SK-N-SH treated with all-trans-retinoic acid at 6 μM for 48 hours (cell line): ENCODE measurements around the gene TRNP1.

Experiments
- ATAC-seq: fragments of 200-7000 bp; cut with Tn5 transposase; 3 replicates; pipeline ENCODE4 v1.9.1; 2020; ENCODE audit warnings: mild to moderate bottlenecking, moderate library complexity
- ARNTL ChIP-seq: fragments of 450-650 bp; formaldehyde crosslinking; IDR thresholded peaks from 2 replicates; pipeline ENCODE4 v1.5.0; 2020; ENCODE audit warnings: low read depth, mild to moderate bottlenecking, moderate library complexity, borderline replicate concordance
- BACH2 ChIP-seq: fragments of 250-450 bp; sonication (Bioruptor Pico); IDR thresholded peaks from 2 replicates; pipeline ENCODE4 v1.9.0; 2021; ENCODE audit warnings: mild to moderate bottlenecking, borderline replicate concordance
- CSDC2 ChIP-seq: fragments of 250-450 bp; sonication (Bioruptor Pico); IDR thresholded peaks from 2 replicates; pipeline ENCODE4 v1.5.0; 2020; ENCODE audit warnings: mild to moderate bottlenecking, moderate library complexity
- ESRRG ChIP-seq: fragments of 250-450 bp; sonication (Bioruptor Pico); IDR thresholded peaks from 2 replicates; pipeline ENCODE4 v1.6.1; 2021; ENCODE audit warnings: mild to moderate bottlenecking
- GLIS3 ChIP-seq: fragments of 250-450 bp; sonication (Bioruptor Pico); IDR thresholded peaks from 2 replicates; pipeline ENCODE4 v1.5.0; 2020; ENCODE audit warnings: mild to moderate bottlenecking, moderate library complexity
- ISL1 ChIP-seq: fragments of 250-450 bp; sonication (Bioruptor Pico); IDR thresholded peaks from 2 replicates; pipeline ENCODE4 v2.1.2; 2022; ENCODE audit warnings: mild to moderate bottlenecking, moderate library complexity
- OSR1 ChIP-seq: fragments of 250-450 bp; sonication (Bioruptor Pico); IDR thresholded peaks from 2 replicates; pipeline ENCODE4 v1.8.0; 2022; ENCODE audit warnings: moderate library complexity, mild to moderate bottlenecking, inconsistent platforms
- PPARA ChIP-seq: fragments of 250-450 bp; sonication (Bioruptor Pico); IDR thresholded peaks from 2 replicates; pipeline ENCODE4 v1.5.0; 2020; ENCODE audit warnings: mild to moderate bottlenecking, borderline replicate concordance
- RARB ChIP-seq: fragments of 250-450 bp; sonication (Bioruptor Pico); IDR thresholded peaks from 2 replicates; pipeline ENCODE4 v1.8.0; 2021; ENCODE audit warnings: mild to moderate bottlenecking, moderate library complexity
- SNAI2 ChIP-seq: fragments of 250-450 bp; sonication (Bioruptor Pico); IDR thresholded peaks from 2 replicates; pipeline ENCODE4 v1.5.0; 2020; ENCODE audit warnings: mild to moderate bottlenecking, moderate library complexity
- TCF4 ChIP-seq: fragments of 250-450 bp; sonication (Bioruptor Pico); IDR thresholded peaks from 2 replicates; pipeline ENCODE4 v1.8.0; 2021; ENCODE audit warnings: mild to moderate bottlenecking, moderate library complexity, borderline replicate concordance
- TOX ChIP-seq: fragments of 250-450 bp; sonication (Bioruptor Pico); IDR thresholded peaks from 2 replicates; pipeline ENCODE4 v1.8.0; 2021; ENCODE audit warnings: mild to moderate bottlenecking, moderate library complexity, borderline replicate concordance
- ZC3H10 ChIP-seq: fragments of 250-450 bp; sonication (Bioruptor Pico); IDR thresholded peaks from 2 replicates; pipeline ENCODE4 v1.5.1; 2021; ENCODE audit warnings: mild to moderate bottlenecking, moderate library complexity
- ZFP3 ChIP-seq: fragments of 250-450 bp; sonication (Bioruptor Pico); IDR thresholded peaks from 2 replicates; pipeline ENCODE4 v1.5.0; 2020; ENCODE audit warnings: mild to moderate bottlenecking, moderate library complexity
- ZFP30 ChIP-seq: fragments of 450-650 bp; formaldehyde crosslinking; IDR thresholded peaks from 2 replicates; pipeline ENCODE4 v1.5.0; 2022; ENCODE audit warnings: mild to moderate bottlenecking, moderate library complexity
- ZNF70 ChIP-seq: fragments of 450-650 bp; formaldehyde crosslinking; IDR thresholded peaks from 2 replicates; pipeline ENCODE4 v1.5.0; 2020; ENCODE audit warnings: mild to moderate bottlenecking, moderate library complexity
- ZNF8 ChIP-seq: fragments of 450-650 bp; formaldehyde crosslinking; IDR thresholded peaks from 2 replicates; pipeline ENCODE4 v1.5.0; 2020; ENCODE audit warnings: mild to moderate bottlenecking, moderate library complexity
- TF ChIP-seq, protein P1 (sequence below): fragments of 250-450 bp; sonication (Bioruptor Pico); IDR thresholded peaks from 2 replicates; pipeline ENCODE4 v1.5.1; 2020; ENCODE audit warnings: low read depth, mild to moderate bottlenecking, moderate library complexity
- TF ChIP-seq, protein P2 (sequence below): fragments of 250-450 bp; sonication (Bioruptor Pico); IDR thresholded peaks from 2 replicates; pipeline ENCODE4 v1.5.1; 2021; ENCODE audit warnings: mild to moderate bottlenecking, moderate library complexity
- TF ChIP-seq, protein P3 (sequence below): fragments of 250-450 bp; sonication (Bioruptor Pico); IDR thresholded peaks from 2 replicates; pipeline ENCODE4 v1.8.0; 2021; ENCODE audit warnings: low read depth, mild to moderate bottlenecking, moderate library complexity, borderline replicate concordance
- TF ChIP-seq, protein P4 (sequence below): fragments of 250-450 bp; sonication (Bioruptor Pico); IDR thresholded peaks from 2 replicates; pipeline ENCODE4 v1.8.0; 2020; ENCODE audit warnings: mild to moderate bottlenecking, moderate library complexity, borderline replicate concordance
- TF ChIP-seq, protein P5 (sequence below): fragments of 250-450 bp; sonication (Bioruptor Pico); IDR thresholded peaks from 2 replicates; pipeline ENCODE4 v1.5.0; 2020; ENCODE audit warnings: mild to moderate bottlenecking, moderate library complexity

The TRNP1 gene

DNA sequence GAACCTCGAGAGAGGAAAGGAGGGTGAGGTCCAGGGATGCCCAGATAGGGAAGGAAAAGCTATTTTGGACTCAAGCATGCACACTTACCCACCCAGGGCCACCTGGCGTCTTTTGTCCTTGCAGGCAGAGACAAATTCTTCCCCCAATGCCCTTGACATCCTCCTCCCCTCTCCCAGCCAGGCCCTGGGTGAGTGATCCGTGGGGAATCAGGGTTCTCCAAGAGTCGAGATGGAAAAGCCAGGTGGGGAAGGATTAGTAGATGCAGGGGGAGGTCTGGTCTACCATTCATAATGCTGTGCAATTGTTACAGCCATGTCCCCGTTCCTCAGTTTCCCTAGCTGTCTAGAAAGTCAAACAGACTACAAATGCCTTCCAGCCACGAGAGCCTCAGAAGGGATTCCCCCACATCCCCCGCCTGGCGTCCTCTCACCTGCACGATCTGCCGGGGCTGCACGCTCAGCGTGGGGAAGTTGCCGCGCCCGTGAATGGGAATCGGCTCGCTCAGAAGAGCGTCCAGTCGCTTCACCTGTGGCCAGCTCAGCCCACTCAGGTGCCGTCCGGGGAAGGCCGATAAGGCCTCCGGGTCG is 18.6 kb downstream of the TRNP1 start:
- TF ChIP-seq BACH2 (CRISPR knock-in tag) (no peak), ZNF70 (CRISPR knock-in tag) (peak; percentile 67; the same call in 1 of the 2 replicates)
- ATAC-seq = no peak

DNA sequence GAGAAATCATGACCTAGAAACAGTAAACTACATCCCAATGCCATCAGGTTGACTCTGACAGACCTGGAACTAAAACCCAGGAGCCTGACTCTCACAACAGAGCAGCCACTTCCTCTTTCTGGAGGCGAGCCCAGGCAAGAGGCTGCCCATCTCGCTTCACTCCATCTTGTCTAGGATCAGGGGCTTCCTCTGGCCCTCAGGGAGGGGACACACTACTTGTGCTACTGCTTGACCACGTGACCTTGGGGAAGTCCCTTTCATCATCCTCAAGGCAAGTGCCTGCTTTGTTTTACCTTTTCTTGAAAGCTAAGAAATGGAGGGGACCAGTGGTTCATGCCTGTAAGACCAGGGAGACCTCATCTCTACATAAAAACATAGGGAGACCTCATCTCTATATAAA is 21.8 kb downstream of the TRNP1 start:
- TF ChIP-seq SNAI2 (CRISPR knock-in tag) = no peak
- TF ChIP-seq ZFP3 (CRISPR knock-in tag) = no peak
- TF ChIP-seq ZNF70 (CRISPR knock-in tag) = no peak
- no peak for TF ChIP-seq TCF4 (CRISPR knock-in tag)
- TF ChIP-seq BACH2 (CRISPR knock-in tag) = no peak
- TF ChIP-seq, protein P1, sequence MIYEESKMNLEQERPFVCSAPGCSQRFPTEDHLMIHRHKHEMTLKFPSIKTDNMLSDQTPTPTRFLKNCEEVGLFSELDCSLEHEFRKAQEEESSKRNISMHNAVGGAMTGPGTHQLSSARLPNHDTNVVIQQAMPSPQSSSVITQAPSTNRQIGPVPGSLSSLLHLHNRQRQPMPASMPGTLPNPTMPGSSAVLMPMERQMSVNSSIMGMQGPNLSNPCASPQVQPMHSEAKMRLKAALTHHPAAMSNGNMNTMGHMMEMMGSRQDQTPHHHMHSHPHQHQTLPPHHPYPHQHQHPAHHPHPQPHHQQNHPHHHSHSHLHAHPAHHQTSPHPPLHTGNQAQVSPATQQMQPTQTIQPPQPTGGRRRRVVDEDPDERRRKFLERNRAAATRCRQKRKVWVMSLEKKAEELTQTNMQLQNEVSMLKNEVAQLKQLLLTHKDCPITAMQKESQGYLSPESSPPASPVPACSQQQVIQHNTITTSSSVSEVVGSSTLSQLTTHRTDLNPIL (CRISPR knock-in tag) = no peak
- TF ChIP-seq ZNF8 (CRISPR knock-in tag) = no peak
- TF ChIP-seq, protein P2, sequence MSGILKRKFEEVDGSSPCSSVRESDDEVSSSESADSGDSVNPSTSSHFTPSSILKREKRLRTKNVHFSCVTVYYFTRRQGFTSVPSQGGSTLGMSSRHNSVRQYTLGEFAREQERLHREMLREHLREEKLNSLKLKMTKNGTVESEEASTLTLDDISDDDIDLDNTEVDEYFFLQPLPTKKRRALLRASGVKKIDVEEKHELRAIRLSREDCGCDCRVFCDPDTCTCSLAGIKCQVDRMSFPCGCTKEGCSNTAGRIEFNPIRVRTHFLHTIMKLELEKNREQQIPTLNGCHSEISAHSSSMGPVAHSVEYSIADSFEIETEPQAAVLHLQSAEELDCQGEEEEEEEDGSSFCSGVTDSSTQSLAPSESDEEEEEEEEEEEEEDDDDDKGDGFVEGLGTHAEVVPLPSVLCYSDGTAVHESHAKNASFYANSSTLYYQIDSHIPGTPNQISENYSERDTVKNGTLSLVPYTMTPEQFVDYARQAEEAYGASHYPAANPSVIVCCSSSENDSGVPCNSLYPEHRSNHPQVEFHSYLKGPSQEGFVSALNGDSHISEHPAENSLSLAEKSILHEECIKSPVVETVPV (CRISPR knock-in tag) = no peak
- TF ChIP-seq CSDC2 (CRISPR knock-in tag) = no peak
- TF ChIP-seq ZC3H10 (CRISPR knock-in tag) = no peak
- no peak for TF ChIP-seq RARB
- TF ChIP-seq ISL1 (CRISPR knock-in tag) = no peak
- no peak for TF ChIP-seq ARNTL (CRISPR knock-in tag)
- TF ChIP-seq, protein P3, sequence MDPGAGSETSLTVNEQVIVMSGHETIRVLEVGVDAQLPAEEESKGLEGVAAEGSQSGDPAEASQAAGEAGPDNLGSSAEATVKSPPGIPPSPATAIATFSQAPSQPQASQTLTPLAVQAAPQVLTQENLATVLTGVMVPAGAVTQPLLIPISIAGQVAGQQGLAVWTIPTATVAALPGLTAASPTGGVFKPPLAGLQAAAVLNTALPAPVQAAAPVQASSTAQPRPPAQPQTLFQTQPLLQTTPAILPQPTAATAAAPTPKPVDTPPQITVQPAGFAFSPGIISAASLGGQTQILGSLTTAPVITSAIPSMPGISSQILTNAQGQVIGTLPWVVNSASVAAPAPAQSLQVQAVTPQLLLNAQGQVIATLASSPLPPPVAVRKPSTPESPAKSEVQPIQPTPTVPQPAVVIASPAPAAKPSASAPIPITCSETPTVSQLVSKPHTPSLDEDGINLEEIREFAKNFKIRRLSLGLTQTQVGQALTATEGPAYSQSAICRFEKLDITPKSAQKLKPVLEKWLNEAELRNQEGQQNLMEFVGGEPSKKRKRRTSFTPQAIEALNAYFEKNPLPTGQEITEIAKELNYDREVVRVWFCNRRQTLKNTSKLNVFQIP (CRISPR knock-in tag) = no peak
- no peak for TF ChIP-seq GLIS3 (CRISPR knock-in tag)
- TF ChIP-seq, protein P4, sequence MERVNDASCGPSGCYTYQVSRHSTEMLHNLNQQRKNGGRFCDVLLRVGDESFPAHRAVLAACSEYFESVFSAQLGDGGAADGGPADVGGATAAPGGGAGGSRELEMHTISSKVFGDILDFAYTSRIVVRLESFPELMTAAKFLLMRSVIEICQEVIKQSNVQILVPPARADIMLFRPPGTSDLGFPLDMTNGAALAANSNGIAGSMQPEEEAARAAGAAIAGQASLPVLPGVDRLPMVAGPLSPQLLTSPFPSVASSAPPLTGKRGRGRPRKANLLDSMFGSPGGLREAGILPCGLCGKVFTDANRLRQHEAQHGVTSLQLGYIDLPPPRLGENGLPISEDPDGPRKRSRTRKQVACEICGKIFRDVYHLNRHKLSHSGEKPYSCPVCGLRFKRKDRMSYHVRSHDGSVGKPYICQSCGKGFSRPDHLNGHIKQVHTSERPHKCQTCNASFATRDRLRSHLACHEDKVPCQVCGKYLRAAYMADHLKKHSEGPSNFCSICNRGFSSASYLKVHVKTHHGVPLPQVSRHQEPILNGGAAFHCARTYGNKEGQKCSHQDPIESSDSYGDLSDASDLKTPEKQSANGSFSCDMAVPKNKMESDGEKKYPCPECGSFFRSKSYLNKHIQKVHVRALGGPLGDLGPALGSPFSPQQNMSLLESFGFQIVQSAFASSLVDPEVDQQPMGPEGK (CRISPR knock-in tag) = no peak
- no peak for TF ChIP-seq OSR1 (CRISPR knock-in tag)
- TF ChIP-seq, protein P5, sequence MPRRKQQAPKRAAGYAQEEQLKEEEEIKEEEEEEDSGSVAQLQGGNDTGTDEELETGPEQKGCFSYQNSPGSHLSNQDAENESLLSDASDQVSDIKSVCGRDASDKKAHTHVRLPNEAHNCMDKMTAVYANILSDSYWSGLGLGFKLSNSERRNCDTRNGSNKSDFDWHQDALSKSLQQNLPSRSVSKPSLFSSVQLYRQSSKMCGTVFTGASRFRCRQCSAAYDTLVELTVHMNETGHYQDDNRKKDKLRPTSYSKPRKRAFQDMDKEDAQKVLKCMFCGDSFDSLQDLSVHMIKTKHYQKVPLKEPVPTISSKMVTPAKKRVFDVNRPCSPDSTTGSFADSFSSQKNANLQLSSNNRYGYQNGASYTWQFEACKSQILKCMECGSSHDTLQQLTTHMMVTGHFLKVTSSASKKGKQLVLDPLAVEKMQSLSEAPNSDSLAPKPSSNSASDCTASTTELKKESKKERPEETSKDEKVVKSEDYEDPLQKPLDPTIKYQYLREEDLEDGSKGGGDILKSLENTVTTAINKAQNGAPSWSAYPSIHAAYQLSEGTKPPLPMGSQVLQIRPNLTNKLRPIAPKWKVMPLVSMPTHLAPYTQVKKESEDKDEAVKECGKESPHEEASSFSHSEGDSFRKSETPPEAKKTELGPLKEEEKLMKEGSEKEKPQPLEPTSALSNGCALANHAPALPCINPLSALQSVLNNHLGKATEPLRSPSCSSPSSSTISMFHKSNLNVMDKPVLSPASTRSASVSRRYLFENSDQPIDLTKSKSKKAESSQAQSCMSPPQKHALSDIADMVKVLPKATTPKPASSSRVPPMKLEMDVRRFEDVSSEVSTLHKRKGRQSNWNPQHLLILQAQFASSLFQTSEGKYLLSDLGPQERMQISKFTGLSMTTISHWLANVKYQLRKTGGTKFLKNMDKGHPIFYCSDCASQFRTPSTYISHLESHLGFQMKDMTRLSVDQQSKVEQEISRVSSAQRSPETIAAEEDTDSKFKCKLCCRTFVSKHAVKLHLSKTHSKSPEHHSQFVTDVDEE (CRISPR knock-in tag) = no peak
- no peak for TF ChIP-seq ZFP30 (CRISPR knock-in tag)
- no peak for TF ChIP-seq TOX (CRISPR knock-in tag)
- ATAC-seq = no peak

DNA sequence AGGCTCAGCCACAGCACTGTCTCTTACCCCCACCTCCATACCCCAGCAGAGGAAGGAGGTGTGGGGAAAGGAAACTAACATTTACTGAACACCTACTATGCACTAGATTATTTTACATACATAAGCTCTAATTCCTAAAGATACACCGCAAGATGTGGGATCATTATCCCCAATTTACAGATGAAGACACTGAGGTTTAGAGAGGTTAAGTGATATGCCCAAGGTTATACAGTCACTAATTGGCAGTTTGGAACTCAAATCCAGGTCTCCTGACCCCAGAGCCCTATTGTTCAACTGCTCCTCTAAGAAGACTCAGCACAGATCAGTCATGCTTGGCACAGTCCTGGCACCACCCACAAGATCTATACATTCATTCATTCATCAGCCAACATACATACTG is 22.9 kb downstream of the TRNP1 start:
- ATAC-seq = no peak
- TF ChIP-seq TOX (CRISPR knock-in tag) = no peak
- TF ChIP-seq, protein P4 (CRISPR knock-in tag) = no peak
- TF ChIP-seq, protein P3 (CRISPR knock-in tag) = no peak
- TF ChIP-seq SNAI2 (CRISPR knock-in tag) = no peak
- no peak for TF ChIP-seq TCF4 (CRISPR knock-in tag)
- no peak for TF ChIP-seq ZFP3 (CRISPR knock-in tag)
- no peak for TF ChIP-seq ZFP30 (CRISPR knock-in tag)
- no peak for TF ChIP-seq ESRRG (CRISPR knock-in tag)
- no peak for TF ChIP-seq OSR1 (CRISPR knock-in tag)
- TF ChIP-seq PPARA (CRISPR knock-in tag) = no peak
